ENCODE results near the gene FBXL14. TPM values are rescaled to one million over a fixed set of nuclear protein-coding genes. Genes with fewer than 3 reads are reported as not detected.
A peak's percentile ranks its signal among the peaks of the same experiment; 100 is the strongest.

Gene FBXL14
- total and polyA plus RNA-seq, 2 experiments from 2014 or later: 1.9 to 9.3 TPM

DNA sequence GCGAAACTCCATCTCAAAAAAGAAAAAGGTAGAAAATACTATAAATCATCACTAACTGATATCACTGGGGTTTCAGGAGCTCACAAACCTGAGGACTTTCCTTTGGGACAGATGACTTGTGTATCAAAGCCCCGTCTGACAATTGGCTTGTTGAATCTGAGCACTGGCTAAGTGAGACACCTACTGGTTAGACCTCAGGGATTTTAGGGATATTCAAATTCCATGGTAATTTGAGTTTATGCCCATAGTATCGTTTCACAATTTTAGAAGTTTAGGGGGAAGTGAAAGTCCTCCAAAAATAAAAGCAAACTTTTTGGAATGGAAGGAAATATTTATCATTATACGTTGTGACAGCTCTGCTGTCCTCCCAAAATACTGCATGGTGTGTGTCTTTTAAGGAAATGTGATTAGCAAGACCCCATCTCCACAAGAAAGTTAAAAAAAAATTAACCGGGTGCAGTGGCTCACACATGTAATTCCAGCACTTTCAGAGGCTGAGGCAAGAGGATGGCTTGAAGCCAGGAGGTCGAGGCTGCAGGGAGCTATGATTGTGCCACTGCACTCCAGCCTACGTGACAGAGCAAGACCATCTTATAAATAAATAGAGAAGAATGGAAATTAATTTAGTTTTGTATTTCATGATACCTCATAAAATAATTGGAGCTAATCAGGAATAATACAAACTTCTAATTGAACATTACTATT, 49.2 kb downstream of the FBXL14 start:
- TF ChIP-seq EZH2phosphoT487 (IDR thresholded peaks at IDR 0.05; ENCODE audit: insufficient read depth, low read depth): no peak
- TF ChIP-seq EZH2 (IDR thresholded peaks at IDR 0.05; ENCODE audit: insufficient read depth, poor library complexity, severe bottlenecking): no peak
- Histone ChIP-seq H3K79me2 (ENCODE audit: insufficient read depth) (peaks cover 100% of the 10 kb centered on the region), H4K20me1 (ENCODE audit: insufficient read depth) (peaks cover 44% of the 10 kb centered on the region), H3K9ac (no peak overlapping the region), H3F3A (ENCODE audit: insufficient read depth) (peaks cover 52% of the 10 kb centered on the region), H3K27me3 (replicated peaks; ENCODE audit: insufficient read depth) (no peaks in the 10 kb centered on the region), H3K27ac (0 out of 2 replicates have a peak overlapping the region, but pooled peaks have one; percentile 1), H3K4me2 (ENCODE audit: unreplicated experiment) (peak overlapping the region; percentile 15), H3K36me3 (ENCODE audit: low read depth) (peaks cover 13% of the 10 kb centered on the region; the same call in 1 of the 2 replicates), H2AFZ (no peak overlapping the region), H3K4me3 (no peak overlapping the region), H3K9me3 (ENCODE audit: low read depth) (no peaks in the 10 kb centered on the region), H3K9me2 (ENCODE audit: insufficient read depth) (no peaks in the 10 kb centered on the region), H3K4me1 (ENCODE audit: insufficient read depth) (peaks cover 20% of the 10 kb centered on the region)
- 33 to 34% methylated on average over 7 of the region's 7 CpGs for WGBS, 2 experiments (ENCODE audit: low coverage in 1 of 2, low lambda C conversion rate in 2 of 2, missing lambda C conversion rate in 2 of 2)
- in situ Hi-C loops (cut with MboI): no loop called here
- DNase-seq: peak; percentile 56

DNA sequence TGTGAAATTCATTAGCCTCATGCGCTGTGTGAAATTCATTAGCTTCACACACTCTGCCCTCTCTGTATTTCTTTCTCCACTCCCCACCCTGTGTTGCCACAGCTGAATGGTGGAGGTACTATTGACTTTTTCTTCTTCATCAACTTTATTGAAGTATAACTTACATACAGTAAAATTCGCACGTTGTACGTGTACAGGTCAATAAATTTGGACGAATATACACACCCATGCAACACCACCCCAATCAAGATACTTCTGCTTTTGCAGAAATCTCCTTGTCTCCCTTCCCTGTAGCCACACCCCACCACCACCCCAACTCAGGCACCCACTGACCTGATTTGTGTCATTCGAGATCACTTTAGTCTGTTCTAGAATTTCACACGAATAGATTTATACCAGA, 51.8 kb downstream of the FBXL14 start:
- Histone ChIP-seq H3K9ac (no peak overlapping the region), H2AFZ (no peak overlapping the region), H3K9me2 (ENCODE audit: insufficient read depth) (no peaks in the 10 kb centered on the region), H3K36me3 (ENCODE audit: low read depth) (peaks cover 8% of the 10 kb centered on the region; the same call in 1 of the 2 replicates), H3K27ac (no peak overlapping the region), H3K4me3 (no peak overlapping the region), H3K79me2 (ENCODE audit: insufficient read depth) (peaks cover 100% of the 10 kb centered on the region), H3F3A (ENCODE audit: insufficient read depth) (peaks cover 55% of the 10 kb centered on the region), H3K27me3 (replicated peaks; ENCODE audit: insufficient read depth) (no peaks in the 10 kb centered on the region), H3K9me3 (ENCODE audit: low read depth) (no peaks in the 10 kb centered on the region), H3K4me2 (ENCODE audit: unreplicated experiment) (no peak overlapping the region), H3K4me1 (ENCODE audit: insufficient read depth) (peaks cover 20% of the 10 kb centered on the region), H4K20me1 (ENCODE audit: insufficient read depth) (peaks cover 42% of the 10 kb centered on the region)
- in situ Hi-C loops (cut with MboI): no loop called here
- 90 to 93% methylated on average over 7 of the region's 7 CpGs for WGBS, 2 experiments (ENCODE audit: low coverage in 1 of 2, low lambda C conversion rate in 2 of 2, missing lambda C conversion rate in 2 of 2)
- DNase-seq: no peak
- no peak for TF ChIP-seq EZH2 (IDR thresholded peaks at IDR 0.05; ENCODE audit: insufficient read depth, poor library complexity, severe bottlenecking)
- TF ChIP-seq EZH2phosphoT487 (IDR thresholded peaks at IDR 0.05; ENCODE audit: insufficient read depth, low read depth): no peak

DNA sequence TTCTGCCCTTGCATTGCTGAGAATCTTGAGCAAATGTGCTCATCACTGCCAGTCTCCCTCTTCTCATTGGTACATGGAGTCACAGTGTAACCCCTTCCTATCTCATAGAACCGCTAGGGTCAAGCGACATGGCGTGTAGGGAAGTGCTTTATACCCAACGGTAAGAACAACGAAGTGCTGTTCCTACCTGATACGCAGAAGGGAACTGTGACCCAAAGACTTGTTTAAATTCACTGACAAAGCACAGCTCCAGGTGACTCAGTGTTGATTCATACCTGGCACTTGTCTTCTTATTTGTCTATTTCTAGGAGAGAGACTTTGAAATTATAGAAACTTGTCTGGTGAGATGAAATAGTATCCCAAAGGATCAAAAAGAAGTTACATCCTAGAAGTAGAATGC, 53.7 kb downstream of the FBXL14 start:
- peaks cover 30% of the 10 kb centered on the region for H3K4me1 ChIP-seq (ENCODE audit: insufficient read depth)
- in situ Hi-C loops (cut with MboI): no loop called here
- DNase-seq: peak; percentile 65
- no peaks in the 10 kb centered on the region for H3K9me2 ChIP-seq (ENCODE audit: insufficient read depth)
- no peak for TF ChIP-seq EZH2phosphoT487 (IDR thresholded peaks at IDR 0.05; ENCODE audit: insufficient read depth, low read depth)
- no peak for TF ChIP-seq EZH2 (IDR thresholded peaks at IDR 0.05; ENCODE audit: insufficient read depth, poor library complexity, severe bottlenecking)
- peaks cover 7% of the 10 kb centered on the region; the same call in 1 of the 2 replicates for H3K36me3 ChIP-seq (ENCODE audit: low read depth)
- no peaks in the 10 kb centered on the region for H3K27me3 ChIP-seq (replicated peaks; ENCODE audit: insufficient read depth)
- 83 to 88% methylated on average over 6 of the region's 6 CpGs for WGBS, 2 experiments (ENCODE audit: low coverage in 1 of 2, low lambda C conversion rate in 2 of 2, missing lambda C conversion rate in 2 of 2)
- H3K4me3 ChIP-seq: no peak overlapping the region
- peaks cover 36% of the 10 kb centered on the region for H4K20me1 ChIP-seq (ENCODE audit: insufficient read depth)
- H3K9ac ChIP-seq: no peak overlapping the region
- H2AFZ ChIP-seq: no peak overlapping the region
- no peak overlapping the region for H3K27ac ChIP-seq
- H3K9me3 ChIP-seq (ENCODE audit: low read depth): no peaks in the 10 kb centered on the region
- peaks cover 100% of the 10 kb centered on the region for H3K79me2 ChIP-seq (ENCODE audit: insufficient read depth)
- H3K4me2 ChIP-seq (ENCODE audit: unreplicated experiment): no peak overlapping the region
- H3F3A ChIP-seq (ENCODE audit: insufficient read depth): peaks cover 55% of the 10 kb centered on the region

DNA sequence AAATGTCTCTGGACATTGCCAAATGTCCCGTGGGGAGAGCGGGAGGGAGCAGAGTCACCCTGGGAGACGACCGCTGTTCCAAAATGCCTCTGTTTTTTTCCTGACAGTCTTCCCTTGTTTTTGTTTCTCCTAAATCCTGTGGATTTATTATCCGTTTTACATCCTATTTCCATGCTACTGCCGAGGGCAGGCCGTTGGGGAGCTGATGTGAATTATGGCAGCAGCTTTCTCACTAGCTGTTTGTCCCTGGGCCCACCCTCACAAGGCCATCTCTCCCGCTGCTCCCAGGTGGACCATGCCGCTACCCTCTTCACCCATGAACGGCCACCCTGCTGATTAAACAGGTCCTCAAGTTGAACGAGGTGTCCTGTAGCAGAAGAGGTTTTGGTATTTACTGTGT, 55.2 kb downstream of the FBXL14 start:
- Histone ChIP-seq H4K20me1 (ENCODE audit: insufficient read depth) (peaks cover 41% of the 10 kb centered on the region), H3K27me3 (replicated peaks; ENCODE audit: insufficient read depth) (no peaks in the 10 kb centered on the region), H3K79me2 (ENCODE audit: insufficient read depth) (peaks cover 100% of the 10 kb centered on the region), H3K36me3 (ENCODE audit: low read depth) (peaks cover 6% of the 10 kb centered on the region; the same call in 1 of the 2 replicates), H3K9me2 (ENCODE audit: insufficient read depth) (no peaks in the 10 kb centered on the region), H3K4me3 (no peak overlapping the region), H3K9ac (no peak overlapping the region), H3K27ac (no peak overlapping the region), H3K4me1 (ENCODE audit: insufficient read depth) (peaks cover 42% of the 10 kb centered on the region), H2AFZ (no peak overlapping the region), H3F3A (ENCODE audit: insufficient read depth) (peaks cover 58% of the 10 kb centered on the region), H3K4me2 (ENCODE audit: unreplicated experiment) (no peak overlapping the region), H3K9me3 (ENCODE audit: low read depth) (no peaks in the 10 kb centered on the region)
- in situ Hi-C loops (cut with MboI): no loop called here
- no peak for DNase-seq
- TF ChIP-seq EZH2 (IDR thresholded peaks at IDR 0.05; ENCODE audit: insufficient read depth, poor library complexity, severe bottlenecking) (no peak), EZH2phosphoT487 (IDR thresholded peaks at IDR 0.05; ENCODE audit: insufficient read depth, low read depth) (no peak)
- 89 to 92% methylated on average over 11 of the region's 11 CpGs for WGBS, 2 experiments (ENCODE audit: low coverage in 1 of 2, low lambda C conversion rate in 2 of 2, missing lambda C conversion rate in 2 of 2)

Measured in GM23248 (cell line).